ENCODE measurements around the gene SGIP1.

- TF ChIP-seq CTCF (IDR thresholded peaks at IDR 0.05) (no peak), POLR2A (IDR thresholded peaks at IDR 0.05) (no peak)
Measured at GRCh38 chr1:66596191-66596590, 62.2 kb downstream of the SGIP1 start.
